Head of caudate nucleus (tissue), 42 donors: ENCODE results near the gene BHMT2.

Experiments
- DNase-seq, 42 donors: peaks; one replicate each; pipeline versions ENCODE4 v3.0.0 to v3.0.0-alpha.2; 2020 to 2021; ENCODE audit warnings: mixed read lengths in 7 of 42
- intact Hi-C: fragments of 100-400 bp; cut with DNase I; formaldehyde crosslinking; loops from one replicate; pipeline ENCODE4 v1.15.0; 2022

The BHMT2 gene

DNA sequence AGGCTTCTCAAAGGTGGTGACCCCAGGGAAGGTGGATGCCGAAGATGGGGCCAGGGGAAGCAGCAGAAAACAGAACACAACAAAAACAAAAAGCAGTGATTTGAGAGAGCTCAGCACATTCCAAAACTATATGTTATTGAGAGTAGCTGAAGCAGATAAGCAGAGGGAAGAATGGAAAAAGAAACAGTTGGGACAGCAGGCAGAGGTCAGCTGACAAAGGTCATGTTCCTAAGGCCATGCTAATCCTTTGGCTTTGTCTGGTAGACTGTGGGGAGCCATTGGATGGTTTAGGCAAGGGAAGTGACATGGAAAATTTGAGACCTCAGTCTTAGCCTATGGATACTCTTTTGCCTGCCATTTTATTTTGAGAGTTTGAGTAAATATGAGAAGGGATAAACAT is 14.6 kb upstream of the BHMT2 start:
- no peak for DNase-seq
- intact Hi-C loops, result no loop called here

GRCh38 chr5:79056847-79057246 is 12.7 kb upstream of the BHMT2 start:
- no peak for DNase-seq
- intact Hi-C loops, result no loop called here

GRCh38 chr5:79059674-79060073 is 9.9 kb upstream of the BHMT2 start:
- intact Hi-C loops, result no loop called here
- DNase-seq, result no peak

GRCh38 chr5:79062436-79062835 is 7.1 kb upstream of the BHMT2 start:
- no peak for DNase-seq
- intact Hi-C loops, result no loop called here

GRCh38 chr5:79070350-79070667 is 742 bp downstream of the BHMT2 start:
- peak in 1 of 42 donors; percentile 9 for DNase-seq
- intact Hi-C loops, result no loop called here

GRCh38 chr5:79074641-79075040 is 5.1 kb downstream of the BHMT2 start:
- no peak for DNase-seq
- intact Hi-C loops, result no loop called here

- intact Hi-C loops, result no loop called here
- DNase-seq, result no peak
Observed at GRCh38 chr5:79075646-79076426, 6.3 kb downstream of the BHMT2 start.

GRCh38 chr5:79076819-79077218 is 7.3 kb downstream of the BHMT2 start:
- no peak for DNase-seq
- intact Hi-C loops, result no loop called here

GRCh38 chr5:79077680-79078365 is 8.3 kb downstream of the BHMT2 start:
- no peak for DNase-seq
- intact Hi-C loops, result no loop called here

DNA sequence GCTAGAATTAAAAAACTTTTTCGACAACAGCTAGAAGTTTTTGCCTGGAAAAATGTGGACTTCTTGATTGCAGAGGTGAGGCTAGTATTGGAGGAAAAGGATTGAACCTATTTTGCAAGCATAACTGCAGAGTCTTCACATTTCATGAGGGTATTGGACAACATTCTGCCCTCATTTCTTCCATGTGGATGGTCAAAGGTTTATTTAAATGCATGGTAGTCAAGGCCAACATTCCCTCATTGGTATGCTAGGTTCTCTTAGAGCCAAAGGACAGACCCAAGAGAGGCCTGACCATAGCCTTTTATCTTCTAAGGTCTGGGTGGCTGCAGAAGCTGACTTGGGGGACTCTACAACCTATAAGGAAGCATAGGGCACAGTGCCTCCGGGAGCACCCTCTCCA is 11.2 kb downstream of the BHMT2 start:
- intact Hi-C loops, result no loop called here
- DNase-seq, result no peak

- intact Hi-C loops, result no loop called here
- no peak for DNase-seq
Observed at GRCh38 chr5:79081779-79082178, 12.2 kb downstream of the BHMT2 start.

- intact Hi-C loops, result no loop called here
- DNase-seq, result no peak
Observed at GRCh38 chr5:79086116-79086515, 16.5 kb downstream of the BHMT2 start.

- intact Hi-C loops, result no loop called here
- DNase-seq, result no peak
Observed at GRCh38 chr5:79088507-79088906, 18.9 kb downstream of the BHMT2 start.

- intact Hi-C loops, result no loop called here
- DNase-seq, result no peak
Observed at GRCh38 chr5:79091064-79091463, 21.5 kb downstream of the BHMT2 start.

DNA sequence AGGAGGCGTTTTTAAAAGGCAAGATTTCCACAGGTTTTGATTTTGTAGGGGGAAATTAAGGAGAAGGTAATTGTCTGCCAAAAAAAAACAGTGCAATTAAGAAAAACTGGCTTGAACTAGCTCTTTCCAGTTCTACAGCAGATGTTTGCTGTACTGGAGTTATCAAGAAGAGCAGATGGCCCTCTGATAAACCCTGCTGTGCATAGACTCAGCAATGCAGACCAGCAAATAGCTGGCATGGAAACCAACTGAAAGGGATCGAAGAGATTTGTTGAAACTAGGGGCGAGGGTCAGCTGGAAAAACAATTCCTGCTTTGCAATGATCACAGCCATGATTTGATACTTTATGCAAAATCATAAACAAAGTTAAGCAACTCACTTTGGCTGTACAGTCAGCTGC is 24.2 kb downstream of the BHMT2 start:
- DNase-seq, result no peak
- intact Hi-C loops, result no loop called here

GRCh38 chr5:79105868-79106267 is 36.3 kb downstream of the BHMT2 start:
- intact Hi-C loops, result no loop called here

DNA sequence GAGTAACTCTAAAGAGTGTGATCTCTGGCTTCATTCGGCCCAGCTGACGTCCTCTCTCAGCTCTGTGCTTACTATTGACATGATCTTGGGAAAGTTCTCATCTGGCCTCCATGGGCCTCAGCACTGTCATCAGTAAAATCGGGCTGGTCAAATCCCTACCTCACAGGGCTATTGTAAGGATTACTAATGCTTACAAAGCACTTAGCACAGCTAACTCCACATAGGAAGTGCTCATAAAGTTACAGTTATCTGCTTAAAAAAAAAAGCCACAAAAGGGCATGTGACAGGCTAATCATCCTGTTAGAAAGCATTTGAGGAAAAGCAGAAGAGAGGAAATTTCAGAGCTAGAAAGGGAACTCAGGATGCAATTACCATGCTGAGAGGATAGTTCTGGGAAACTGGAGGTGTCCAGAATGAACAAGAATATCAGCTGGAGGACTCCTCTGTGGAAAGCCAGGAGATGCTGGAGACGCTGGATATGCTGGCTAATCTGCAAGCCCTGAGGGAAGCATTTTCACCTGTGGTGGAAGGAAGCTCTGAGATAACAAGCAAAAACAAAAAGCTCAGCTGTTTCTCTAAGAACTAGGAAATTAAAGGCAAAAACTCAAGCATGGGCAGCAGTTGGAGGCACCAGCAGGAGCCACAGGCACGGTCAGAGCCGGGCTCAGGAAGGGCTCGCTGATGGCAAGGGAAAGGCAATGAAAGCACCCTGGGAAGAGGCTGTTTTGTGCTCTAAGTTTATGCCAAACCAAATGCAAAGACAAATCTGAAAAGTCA is 37.6 kb downstream of the BHMT2 start:
- intact Hi-C loops, result no loop called here
- DNase-seq, result no peak

More at GRCh38 chr5:79105868-79106267, 36.3 kb downstream of the BHMT2 start:
- DNase-seq, result no peak

GRCh38 chr5:79108086-79108485 is 38.5 kb downstream of the BHMT2 start:
- intact Hi-C loops, result no loop called here

DNA sequence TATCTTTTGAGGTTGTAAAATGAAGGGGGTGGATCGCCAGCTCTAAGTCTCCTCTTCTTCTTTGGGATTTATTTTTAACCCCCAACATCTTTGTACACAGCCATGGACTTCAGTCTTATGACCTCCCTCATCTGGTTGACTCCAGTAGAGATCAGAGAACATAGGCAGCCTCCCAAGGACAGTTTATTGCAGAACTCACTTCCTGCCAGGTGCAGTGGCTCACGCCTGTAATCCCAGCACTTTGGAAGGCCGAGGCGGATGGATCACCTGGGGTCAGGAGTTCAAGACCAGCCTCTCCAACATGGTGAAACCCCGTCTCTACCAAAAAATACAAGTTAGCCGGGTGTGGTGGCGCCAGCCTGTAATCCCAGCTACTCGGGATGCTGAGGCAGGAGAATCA is 39.2 kb downstream of the BHMT2 start:
- DNase-seq, result no peak
- intact Hi-C loops, result no loop called here

More at GRCh38 chr5:79108086-79108485, 38.5 kb downstream of the BHMT2 start:
- DNase-seq, result no peak
